Hepatocyte (in vitro differentiated cells): ENCODE results near the gene LRRC28.

Experiments
- EZH2 ChIP-seq: fragments of 200-600 bp; sonication (generic); IDR thresholded peaks from 2 replicates; pipeline ENCODE4 v1.6.1; 2016; ENCODE audit warnings: antibody characterized with exemption, mild to moderate bottlenecking, borderline replicate concordance
- EZH2phosphoT487 ChIP-seq: fragments of 200-600 bp; sonication (generic); IDR thresholded peaks from one replicate; pipeline ENCODE4 v1.6.1; 2018; ENCODE audit warnings: antibody characterized with exemption, mild to moderate bottlenecking, low read depth, moderate library complexity; ENCODE audit not compliant: unreplicated experiment, severe bottlenecking
- TF ChIP-seq, protein P1 (sequence below): fragments of 200-600 bp; sonication (generic); IDR thresholded peaks from 2 replicates; pipeline ENCODE4 v1.5.1; 2016; ENCODE audit warnings: antibody characterized with exemption, mild to moderate bottlenecking; ENCODE audit not compliant: poor library complexity

DNA sequence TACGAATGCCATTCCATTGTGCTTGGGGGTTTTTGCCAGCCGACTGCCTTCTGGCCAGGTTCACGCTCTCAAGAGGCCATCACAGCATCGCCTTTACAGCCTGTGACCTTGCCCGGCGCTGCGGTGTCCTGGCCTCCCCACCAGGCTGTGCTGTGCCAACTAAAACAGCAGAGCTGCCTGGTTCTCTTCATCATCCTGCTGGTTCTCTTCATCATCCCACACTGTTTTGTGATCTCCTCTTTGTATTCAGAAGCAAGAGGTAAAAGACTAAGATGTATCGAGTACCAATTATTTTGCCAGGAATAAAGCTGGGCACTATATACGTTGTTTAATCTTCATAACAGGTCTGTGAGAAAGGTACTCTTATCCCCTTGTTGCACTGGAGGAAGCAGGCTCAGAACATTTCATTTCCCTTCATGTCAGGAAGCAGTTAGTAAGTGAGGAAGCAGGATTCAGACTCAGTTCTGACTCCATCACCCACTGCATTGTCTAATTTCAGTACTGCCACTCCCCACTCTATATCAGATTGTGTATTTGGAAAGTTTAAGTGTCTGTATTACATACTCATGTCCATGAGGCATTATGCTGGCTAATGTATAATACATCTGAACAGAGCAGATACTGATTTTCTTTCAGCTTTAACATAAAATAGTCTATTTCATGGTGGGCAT, 92.7 kb downstream of the LRRC28 start:
- no peak for TF ChIP-seq EZH2
- TF ChIP-seq, protein P1, sequence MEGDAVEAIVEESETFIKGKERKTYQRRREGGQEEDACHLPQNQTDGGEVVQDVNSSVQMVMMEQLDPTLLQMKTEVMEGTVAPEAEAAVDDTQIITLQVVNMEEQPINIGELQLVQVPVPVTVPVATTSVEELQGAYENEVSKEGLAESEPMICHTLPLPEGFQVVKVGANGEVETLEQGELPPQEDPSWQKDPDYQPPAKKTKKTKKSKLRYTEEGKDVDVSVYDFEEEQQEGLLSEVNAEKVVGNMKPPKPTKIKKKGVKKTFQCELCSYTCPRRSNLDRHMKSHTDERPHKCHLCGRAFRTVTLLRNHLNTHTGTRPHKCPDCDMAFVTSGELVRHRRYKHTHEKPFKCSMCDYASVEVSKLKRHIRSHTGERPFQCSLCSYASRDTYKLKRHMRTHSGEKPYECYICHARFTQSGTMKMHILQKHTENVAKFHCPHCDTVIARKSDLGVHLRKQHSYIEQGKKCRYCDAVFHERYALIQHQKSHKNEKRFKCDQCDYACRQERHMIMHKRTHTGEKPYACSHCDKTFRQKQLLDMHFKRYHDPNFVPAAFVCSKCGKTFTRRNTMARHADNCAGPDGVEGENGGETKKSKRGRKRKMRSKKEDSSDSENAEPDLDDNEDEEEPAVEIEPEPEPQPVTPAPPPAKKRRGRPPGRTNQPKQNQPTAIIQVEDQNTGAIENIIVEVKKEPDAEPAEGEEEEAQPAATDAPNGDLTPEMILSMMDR: peak; percentile 7
- TF ChIP-seq EZH2phosphoT487: no peak
